Body of pancreas (tissue), 4 donors: ENCODE results near the gene MLPH.
A peak's percentile ranks its signal among the peaks of the same experiment; 100 is the strongest.

ENCODE experiments used
- POLR2A ChIP-seq, 3 donors: fragments of 450-650 bp; IDR thresholded peaks; one replicate each; pipeline ENCODE4 v1.6.1; 2016; ENCODE audit warnings: antibody characterized with exemption in 3 of 3, mild to moderate bottlenecking in 2 of 3
- TF ChIP-seq, protein P1 (sequence below), 7 experiments: fragments of 450-650 bp in 4 of 7; fragments of 200-600 bp in 3 of 7; sonication (generic) in 3 of 7; IDR thresholded peaks; one replicate each; pipeline ENCODE4 v1.5.1; 2016 to 2019; ENCODE audit warnings: antibody characterized with exemption in 7 of 7

DNA sequence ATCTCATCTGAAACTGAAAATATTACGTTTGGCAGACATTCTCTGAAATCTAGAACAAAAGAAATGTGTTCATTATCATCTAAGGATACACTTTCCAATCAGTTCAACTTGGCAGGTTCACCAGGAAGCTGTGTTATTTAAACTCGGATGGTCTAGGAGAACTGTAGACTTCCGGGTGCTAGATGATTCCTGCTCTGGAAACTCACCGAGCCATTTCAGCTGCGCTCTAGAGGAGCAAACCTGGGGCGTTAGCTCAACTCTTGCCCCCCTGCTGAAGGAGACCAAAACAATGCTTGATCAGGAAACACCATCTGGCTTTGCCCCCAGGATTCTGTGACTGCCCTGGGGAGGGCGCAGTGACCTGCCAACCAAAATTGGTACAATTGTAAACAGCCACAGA is 22.9 kb downstream of the MLPH start:
- TF ChIP-seq POLR2A (IDR thresholded peaks at IDR 0.05) = peak in 2 of 3 donors; percentile 51 to 55
- TF ChIP-seq, protein P1, sequence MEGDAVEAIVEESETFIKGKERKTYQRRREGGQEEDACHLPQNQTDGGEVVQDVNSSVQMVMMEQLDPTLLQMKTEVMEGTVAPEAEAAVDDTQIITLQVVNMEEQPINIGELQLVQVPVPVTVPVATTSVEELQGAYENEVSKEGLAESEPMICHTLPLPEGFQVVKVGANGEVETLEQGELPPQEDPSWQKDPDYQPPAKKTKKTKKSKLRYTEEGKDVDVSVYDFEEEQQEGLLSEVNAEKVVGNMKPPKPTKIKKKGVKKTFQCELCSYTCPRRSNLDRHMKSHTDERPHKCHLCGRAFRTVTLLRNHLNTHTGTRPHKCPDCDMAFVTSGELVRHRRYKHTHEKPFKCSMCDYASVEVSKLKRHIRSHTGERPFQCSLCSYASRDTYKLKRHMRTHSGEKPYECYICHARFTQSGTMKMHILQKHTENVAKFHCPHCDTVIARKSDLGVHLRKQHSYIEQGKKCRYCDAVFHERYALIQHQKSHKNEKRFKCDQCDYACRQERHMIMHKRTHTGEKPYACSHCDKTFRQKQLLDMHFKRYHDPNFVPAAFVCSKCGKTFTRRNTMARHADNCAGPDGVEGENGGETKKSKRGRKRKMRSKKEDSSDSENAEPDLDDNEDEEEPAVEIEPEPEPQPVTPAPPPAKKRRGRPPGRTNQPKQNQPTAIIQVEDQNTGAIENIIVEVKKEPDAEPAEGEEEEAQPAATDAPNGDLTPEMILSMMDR (IDR thresholded peaks at IDR 0.05) = no peak
